ENCODE data around the gene HORMAD2.
"Not testable (repeated sequence)": the region's sequence is repeated elsewhere in the genome, so short reads cannot be mapped to it uniquely, and the experiment has no call there.

The HORMAD2 gene

DNA sequence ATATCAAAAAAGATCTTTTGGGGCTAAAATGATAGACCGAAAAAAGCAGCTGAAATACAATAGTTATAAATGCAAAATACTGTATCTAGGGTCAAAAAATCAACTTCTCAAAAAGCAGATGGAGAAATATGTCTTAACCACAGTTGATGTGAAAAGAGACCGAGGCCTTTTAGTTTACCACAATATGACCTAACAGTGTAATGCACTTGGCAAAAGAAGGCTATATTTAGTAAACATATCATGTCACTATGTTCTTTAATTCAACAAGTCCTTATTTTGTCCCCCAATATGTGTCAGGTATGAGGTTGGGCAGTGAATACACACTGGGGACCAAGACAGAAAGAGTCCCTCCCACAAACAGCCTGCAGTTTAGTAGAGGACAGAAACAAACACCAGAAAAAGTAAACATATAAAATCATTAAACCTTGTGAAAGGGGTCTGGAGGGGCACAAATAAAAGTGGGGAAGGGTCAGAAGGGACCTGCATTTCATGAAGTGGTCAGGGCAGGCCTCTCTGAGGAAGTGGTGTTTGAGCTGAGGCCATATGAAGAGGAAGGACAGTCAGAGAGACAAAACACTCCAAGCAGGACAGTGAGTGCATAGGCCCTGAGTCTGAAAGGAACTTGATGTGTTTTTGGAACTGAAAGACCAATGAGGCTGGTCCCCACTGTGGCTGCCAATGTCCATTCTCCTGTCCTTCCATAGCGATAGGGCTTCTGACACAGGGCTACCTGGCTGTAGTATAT, 112.9 kb downstream of the HORMAD2 start:
- DNase-seq, result no peak

GRCh38 chr22:30195245-30196140, 115.2 kb downstream of the HORMAD2 start:
- DNase-seq, result no peak

DNA sequence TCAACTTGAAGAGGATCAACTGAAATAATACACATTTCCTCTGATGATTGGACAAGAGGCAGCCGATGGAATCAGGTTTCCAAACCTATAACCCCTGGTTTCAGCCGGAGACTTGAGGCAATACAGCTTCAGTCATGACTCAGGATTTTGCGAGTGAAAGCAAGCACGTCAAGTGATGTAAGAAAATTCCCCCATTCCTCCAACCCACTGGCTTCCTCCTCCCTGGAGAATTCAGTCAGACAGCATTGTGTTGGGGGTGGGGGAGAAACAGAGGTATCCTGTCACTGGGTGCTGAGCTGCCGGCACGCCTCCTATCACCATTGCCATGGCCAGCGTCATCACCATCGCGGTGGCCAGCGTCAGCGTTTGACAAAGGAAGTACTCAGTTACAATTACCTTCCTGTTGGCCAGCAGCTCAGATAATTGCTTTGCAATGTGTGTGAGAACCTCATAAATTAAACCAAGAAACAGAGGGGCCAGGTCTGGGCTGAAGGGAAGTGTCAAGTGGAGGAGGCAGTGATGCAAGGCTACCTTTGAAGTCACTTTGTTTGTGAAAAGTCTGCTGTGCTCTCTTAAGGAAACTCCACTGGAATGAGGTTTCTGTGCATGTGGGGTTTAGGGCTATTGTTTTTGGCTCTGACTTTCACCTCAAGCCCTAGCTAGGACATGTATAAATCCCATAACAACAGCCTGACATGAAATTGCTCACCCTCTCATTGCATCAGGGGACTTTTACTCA, 116.0 kb downstream of the HORMAD2 start:
- DNase-seq, result peak; percentile 38

DNA sequence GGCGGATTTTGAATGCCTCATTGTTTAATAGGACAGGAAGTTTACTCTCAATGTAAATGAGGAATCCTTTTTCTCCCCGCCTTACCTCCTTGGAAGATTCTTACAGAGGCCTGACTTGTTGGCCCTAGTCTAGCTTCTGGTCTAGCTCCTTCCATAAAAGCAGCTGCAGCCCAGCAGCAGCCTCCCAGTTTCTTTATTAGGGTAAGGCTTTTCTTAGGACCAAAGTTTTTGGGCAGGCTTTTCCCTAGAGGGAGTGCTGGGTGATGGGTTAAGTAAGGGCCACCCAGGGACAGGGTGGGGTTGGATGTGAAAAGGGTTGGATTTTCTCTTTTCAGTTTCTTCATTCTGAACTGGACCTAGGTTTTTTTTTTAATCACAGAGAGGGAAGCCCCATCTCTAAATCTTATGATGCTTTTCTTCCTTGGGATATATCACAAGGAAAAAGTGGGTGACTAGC, 116.6 kb downstream of the HORMAD2 start:
- no peak for DNase-seq

GRCh38 chr22:30197389-30197788, 117.1 kb downstream of the HORMAD2 start:
- DNase-seq, result no peak

DNA sequence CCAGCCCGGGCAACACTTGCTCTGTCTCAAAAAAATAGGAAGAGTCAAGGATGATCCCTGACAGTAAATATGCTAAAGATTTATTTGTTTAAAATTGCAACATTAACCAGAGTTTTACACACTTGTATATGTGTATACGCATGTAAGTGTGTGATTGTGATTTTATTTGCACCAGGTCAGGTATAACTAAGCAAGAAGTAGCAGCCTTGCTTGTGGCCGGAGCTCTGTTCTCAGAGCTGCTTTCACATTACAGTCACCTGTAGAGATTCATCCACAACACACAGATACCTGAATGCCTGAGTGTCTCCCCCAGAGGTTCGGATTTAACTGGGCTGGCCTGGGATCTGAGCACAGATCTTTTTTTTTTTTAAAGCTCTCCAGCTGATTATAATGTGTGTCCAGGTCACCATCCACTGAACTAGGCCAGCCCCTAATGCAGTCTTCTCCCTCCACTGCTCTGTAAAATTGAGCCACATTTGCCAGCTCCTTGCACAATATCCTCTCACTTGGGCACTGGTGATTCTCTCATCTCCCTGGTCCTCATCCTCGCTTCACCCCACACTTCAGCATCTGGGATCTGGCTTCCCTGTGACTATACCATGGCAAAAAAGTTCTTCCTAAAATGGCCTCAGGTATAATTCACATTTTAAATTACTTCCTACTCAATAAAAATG, 118.0 kb downstream of the HORMAD2 start:
- DNase-seq, result no peak

GRCh38 chr22:30198921-30199320, 118.7 kb downstream of the HORMAD2 start:
- no peak for DNase-seq

DNA sequence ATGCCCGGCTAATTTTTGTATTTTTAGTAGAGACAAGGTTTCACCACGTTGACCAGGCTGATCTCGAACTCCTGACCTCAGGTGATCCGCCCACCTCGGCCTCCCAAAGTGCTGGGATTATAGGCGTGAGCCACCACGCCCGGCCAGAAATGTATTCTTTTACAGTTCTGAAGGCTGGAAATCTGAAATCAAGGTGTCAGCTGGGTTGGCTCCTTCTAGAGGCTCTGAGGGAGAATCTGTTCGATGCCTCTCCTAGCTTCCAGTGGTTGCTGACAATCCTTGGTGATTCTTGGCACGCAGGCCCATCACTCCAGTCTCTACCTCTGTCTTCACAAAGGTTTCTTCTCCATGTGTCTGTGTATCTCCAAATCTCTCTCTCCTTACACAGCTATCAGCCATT, 120.6 kb downstream of the HORMAD2 start:
- not testable (repeated sequence) for DNase-seq

GRCh38 chr22:30201945-30202344, 121.7 kb downstream of the HORMAD2 start:
- no peak for DNase-seq

GRCh38 chr22:30202531-30203006, 122.3 kb downstream of the HORMAD2 start:
- no peak for DNase-seq

DNA sequence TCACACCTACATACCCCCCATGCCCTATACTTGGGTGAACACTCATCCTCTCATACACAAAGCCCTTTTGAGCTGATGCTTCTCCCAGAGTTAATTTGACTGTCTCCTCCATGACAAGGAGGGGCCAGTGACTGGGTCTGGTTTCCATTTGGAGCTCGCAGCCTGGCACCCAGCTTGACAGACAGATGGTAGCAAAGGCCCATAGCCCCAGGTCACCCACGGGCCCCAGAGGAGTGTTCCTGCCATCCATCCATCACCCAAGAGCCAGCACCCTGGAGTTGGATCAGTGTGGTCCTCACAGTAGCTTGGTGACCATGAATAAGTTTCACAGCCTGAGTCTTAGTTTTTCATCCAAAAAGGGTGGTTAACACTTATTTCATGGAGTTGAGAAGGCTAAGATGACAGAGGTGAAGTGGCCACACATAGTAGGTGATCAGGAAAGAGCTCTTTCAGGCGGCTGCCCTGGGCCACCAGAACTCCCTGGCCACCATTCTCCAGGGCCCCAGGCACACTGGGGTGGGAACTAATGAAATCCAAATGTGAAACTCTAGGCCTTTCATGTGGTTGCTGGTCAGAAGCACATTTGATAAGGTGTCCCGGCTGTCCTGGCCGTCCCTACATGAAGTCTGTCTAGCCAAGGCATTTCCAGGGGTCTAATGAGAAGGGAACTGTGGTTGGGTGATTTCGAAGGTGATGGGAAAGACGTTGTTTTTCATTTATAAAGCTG, 123.9 kb downstream of the HORMAD2 start:
- no peak for DNase-seq

DNA sequence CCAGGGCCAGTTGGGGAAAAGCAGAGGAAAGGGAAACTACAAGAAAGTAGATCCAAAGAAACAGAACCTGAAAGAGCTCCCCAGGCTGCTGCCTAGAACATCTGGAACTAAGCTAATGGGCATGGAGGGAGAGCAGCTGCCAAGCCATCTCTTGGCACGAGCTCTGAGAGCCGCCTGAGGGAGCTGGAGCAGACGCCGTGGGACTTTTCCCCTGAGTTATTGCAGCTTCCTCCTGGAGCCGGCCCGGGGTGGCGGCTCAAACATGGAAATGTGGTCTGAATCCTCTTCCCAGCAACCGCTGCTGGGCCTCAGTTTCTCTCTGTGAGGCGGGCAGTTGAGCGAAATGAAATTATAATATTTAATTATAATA, 124.5 kb downstream of the HORMAD2 start:
- DNase-seq, result no peak

- DNase-seq, result no peak
These were observed 125.2 kb downstream of the HORMAD2 start for GRCh38 chr22:30205281-30206115.

DNA sequence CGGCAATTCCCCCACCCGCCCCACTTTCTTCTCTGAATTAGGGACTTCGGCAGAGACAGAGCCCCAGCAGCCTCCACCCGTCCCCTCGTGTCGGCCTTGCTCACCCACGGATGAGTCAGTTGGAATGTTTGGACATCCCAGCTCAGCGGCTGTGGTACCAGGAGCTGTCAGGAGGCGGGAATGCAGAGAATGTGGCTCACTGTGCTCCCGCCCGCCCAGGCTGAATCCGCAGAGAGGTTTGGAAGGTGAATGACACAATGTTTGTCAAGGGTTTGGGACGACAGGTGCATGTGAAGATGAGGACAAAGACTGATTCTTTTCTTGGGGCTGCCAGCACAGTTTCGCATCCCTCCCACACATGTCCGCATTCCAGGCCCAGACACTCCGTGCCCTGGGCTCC, 126.7 kb downstream of the HORMAD2 start:
- no peak for DNase-seq

DNA sequence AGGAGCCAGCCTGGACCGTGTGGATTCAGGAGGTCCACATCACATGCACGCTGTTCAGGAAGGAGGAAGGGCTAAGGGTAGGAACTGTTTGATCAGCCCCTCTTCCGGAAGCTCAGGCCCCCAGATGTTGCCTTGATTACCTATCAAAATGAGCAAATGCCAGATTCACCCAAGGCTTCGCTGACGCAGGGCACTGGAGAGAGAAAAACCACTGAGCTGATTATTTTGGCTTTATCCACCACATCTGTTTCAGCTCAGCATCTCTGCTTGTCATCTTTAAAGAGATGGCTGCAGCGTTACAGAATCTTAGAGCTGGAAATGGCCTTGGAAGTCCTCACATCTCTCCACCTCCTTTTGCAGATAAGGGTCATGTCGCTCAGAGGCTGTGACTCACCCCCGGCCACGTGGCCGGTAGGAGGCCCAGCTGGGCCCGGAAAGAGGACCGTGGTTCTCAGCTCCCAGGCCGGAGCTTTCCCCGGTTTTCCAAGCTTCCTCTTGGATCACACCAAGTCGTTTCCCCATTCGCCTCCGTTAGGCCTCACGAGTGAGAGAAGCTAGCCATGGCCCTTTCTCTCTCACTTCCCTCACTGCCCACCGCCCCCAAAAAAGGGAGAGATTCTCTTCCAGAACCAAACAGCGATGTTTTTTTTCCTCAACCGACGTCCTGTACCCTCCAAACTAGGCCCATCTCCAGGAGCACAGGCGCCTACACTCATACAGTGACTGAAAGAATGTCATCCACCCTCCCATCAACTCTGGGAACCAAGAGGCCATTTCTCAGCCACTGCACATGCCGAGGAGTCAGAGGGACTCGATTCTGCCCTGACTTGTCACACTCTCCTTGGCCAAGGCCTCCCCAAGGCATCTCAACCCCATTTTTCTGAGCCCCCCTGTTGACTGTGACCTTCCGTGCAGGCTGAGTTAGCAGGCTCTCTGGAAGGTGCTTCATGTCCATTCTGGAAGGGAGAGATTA, 128.7 kb downstream of the HORMAD2 start:
- DNase-seq, result no peak

DNA sequence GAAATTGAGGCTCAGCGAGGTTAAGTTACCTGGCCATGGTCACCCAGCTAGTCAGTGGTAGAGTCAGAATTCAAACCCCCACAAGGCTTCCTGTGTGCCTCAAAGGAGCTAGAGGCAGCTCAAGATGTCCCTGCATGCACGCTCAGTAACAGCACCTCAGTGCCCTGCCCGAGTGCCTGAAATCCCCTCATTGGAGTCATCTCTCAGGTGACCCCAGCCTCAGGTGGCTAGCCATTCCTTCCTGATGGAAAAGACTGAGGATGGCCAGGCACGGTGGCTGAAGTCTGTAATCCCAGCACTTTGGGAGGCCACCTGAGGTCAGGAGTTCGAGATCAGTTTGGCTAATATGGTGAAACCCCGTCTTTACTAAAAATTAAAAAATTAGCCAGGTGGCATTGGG, 129.4 kb downstream of the HORMAD2 start:
- no peak for DNase-seq

DNA sequence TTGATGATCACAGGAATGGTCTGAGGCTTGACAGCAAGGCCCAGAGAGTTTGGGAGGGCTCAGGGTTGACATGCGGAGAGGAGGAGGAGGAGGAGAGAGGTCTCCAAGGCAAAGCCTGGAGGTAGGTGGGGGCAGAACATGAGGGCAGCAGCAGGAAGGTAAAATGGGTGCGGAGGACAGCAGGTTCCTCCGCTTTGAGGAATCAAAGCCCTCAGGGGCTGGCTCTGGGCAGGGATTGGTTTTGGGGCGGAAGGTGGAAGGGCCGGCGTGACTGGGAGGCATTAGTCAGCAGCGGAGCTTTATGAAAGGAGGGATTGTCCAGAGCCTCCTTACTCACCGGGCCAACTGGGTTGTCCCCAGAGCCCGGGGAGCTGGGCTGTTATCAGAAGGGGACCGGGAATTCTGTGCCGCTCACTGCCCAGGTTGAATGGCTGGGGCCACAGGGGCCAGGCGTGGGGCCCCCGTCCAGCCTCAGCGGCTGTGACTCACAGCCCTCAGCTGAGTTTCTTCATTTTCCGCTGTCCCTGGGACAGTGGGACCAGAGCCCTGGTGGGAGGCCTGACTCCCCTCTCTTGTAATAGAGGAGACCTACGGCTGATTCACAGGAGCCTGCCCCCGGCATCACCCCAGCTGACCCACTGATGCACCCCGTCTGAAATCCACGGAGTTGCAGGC, 130.1 kb downstream of the HORMAD2 start:
- no peak for DNase-seq

- no peak for DNase-seq
These were observed 131.0 kb downstream of the HORMAD2 start for GRCh38 chr22:30211124-30211820.
